Fibroblast of skin of left biceps (primary cell): ENCODE measurements around the gene KLF9.

Experiments used
- DNase-seq, 2 experiments: peaks; one replicate each; pipeline ENCODE4 v3.0.0-alpha.2; 2013; ENCODE audit warnings: low read depth in 2 of 2

Gene KLF9

DNA sequence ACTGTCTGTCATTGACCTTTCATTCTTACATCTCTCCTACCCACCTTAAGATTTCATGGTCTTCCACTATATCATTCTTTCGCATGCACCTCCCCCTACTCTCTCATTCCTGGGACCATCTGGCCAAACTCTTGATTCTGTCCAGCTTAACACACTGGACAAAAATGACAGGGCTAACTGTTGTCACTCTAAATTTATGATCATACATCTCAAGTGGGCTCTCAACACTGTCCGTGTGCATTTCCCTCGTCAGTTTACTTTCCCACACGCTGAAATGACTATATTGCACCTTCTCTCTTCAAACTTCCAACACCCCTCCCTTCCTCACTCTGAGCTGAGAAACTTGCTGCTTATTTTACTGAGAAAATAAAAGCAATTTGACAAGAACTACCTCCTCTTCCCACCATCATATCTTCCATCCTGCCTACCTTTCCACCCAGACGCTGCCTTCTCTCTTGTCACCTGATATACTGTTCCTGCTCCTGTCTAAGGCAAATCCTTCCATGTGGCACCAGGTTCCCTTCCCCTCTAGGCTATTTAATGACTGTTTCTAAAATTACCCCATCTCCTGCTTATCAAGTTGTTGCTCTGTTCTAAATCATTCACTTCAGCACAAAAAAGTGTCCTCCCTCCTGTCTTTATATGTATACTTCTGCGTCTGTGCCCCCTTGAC, 8.1 kb upstream of the KLF9 start:
- DNase-seq: no peak

DNA sequence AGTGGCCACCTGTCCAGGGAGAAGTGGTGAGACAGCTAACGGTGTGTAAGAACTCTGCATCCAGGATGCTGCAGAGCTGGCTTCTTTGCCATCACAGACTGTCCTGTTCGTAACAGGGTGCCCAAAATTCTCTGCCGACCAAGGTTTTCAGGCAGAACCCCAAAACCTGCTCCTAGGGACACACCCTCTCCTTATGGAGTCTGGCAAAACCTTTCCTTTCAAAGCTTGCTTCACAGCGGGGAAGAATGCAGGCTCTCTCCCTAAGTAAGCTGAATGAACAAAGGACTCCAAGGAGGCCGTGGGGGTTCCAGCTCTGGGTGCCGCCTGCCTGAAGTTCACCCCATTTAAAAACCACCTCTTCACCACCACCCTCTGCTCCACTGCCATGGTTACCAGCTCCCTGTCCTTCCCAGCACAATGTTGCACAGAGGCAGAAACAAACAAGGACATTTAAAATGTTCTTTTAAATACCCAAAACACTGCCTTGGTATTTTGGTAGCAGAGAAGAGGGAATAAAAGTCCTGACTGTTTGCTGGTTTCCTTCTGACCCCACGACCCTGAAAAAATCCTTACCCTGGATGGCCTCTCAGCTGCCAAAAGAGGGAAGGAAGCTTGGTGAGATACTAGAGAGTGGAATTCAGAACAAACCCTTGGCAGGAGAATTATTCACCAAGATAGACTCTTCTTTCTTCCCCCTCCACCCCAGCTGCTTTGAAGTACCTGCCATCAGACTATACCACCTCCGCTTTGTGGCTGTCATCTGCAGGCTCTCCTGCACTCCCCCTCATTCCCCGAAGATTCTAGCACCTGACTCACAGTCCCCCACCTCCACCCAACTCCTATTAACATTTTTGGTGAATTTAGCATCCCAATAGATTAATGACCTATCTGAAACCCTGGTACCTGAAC, 7.1 kb upstream of the KLF9 start:
- DNase-seq: no peak

DNA sequence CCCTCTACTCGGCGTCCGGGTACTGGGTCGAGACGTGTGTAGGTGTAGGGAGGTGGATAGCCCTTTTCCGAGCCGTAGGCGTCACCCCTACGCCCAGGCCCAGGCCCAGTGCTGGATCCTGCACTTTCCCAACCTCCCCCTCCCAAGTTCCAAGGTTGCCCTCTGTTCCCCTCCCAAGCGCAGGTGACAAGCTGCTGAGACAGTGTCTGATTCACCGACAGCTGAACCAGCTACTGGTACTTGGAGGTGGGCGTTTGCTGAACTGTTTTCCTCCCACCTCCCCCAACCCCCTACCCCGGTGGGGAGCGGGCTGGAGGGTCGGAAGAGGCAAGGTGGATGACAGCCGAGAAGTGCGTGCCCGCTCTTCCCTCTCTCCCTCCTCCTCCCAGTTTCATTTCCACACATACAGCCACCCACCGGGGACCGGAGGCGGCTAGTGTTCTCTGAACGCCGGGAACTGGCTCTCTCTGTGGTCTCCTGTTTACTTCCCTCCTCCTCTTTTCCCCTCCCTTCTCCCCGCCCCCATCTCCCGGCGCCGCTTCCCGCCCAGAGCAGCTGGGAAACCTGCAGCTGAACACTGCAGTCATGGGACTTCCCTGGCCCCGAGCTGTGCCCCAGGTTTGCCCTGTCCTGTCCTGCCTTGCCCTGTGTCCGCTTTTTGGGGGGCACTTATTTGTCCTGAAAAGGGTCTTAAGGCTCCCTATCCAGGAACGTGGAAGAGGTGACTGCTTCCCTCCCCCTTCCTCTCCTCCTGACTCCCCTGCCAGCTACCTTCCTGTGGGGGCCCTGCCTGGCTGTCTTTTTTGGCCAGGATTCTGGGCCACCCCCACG, 6.2 kb upstream of the KLF9 start:
- DNase-seq: peak; percentile 65 to 66

DNA sequence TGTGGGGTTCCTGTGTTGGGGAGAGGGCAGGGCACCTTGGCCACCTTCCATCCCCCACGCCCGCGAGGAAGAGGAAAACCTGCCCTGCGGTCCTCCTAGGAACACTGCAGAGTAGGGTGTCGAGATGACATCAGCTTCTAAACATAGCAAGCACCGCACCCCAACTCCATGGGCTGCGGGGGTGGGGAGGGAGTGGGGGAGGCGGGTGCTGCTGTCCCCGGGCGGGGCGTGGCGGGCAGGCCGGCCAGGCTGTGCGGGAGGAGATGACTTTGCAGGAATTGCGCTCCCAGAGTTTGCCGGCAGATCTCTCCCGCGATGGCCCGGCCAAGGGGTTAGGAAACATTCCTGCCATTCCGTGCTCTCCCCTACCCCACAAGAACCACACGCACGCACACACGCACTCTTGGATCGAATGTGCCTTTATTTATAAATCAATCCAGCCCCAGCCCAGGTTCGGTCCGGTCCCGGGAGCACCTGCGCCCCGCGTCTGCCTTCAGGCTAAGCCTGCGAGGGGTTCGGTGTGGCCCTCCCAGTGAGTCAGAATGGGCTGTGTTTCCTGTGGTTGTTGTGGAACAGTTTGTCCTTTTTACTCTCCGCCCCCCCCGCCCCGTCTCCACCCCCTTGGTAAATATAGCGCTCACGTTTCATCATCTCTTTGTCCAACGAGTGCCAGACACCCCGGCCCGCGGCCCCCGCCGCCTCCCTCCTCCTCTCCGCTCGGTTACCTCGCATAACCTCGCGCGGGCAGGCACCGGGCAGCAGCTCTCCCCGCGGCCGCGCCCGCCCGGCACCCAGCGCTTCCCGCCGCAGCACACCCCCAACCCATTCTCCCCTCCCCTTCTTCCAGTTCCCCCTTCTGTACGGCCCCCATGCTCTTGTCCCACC, 5.3 kb upstream of the KLF9 start:
- DNase-seq: peak; percentile 93 to 94

DNA sequence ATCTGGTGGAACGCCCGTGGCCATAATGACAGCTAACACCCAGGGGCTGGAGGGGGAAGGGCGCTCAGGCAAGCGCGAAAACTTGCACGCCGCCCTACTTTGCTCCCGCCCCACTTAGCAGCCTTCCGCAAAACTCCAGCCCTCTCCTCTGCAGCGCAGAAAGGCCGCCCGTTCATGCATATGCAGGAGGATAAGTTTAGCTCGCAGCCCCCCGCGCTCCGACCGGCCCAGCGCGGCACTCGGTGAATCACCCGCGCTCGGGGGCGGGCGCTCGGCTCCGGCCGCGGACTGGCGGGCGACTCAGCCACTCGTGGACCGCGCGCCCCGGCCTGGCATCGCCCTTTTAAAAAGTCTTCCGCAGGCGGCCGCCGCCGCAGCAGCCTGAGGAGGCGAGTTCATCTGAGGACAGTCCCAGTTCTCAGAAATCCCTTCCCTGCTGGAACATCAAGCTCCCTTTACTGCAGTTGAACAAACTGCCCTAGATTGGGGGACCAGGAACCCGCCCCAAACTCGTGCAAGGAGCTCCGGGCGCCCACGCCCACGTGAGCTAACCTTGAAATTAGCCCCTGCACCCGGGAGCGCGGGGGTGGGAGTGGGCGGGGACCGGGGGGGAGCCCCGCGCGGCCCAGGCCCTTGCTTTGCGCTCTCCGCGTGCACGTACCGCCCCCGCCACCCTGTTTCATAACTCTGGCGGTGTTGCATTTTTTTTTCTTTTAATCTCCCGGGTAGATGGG, 4.5 kb upstream of the KLF9 start:
- peak; percentile 95 to 96 for DNase-seq

DNA sequence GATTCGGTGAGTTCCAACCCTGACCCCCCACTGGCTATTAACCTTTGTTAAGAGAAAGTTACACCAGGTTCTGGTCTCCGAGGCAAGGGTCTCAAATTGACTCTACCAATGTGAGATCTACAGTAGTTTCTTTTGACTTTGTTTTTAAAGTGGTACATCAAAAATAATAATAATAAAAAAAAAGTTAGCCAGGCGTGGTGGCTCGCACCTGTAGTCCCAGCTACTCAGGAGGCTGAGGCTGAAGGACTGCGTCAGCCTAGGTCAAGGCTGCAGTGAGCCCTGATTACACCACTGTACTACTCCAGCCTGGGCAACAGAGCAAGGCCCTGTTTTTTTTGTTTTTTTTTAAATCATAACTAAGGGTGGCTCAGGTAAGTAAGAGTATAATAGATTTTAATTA, 1.0 kb upstream of the KLF9 start:
- no peak for DNase-seq

DNA sequence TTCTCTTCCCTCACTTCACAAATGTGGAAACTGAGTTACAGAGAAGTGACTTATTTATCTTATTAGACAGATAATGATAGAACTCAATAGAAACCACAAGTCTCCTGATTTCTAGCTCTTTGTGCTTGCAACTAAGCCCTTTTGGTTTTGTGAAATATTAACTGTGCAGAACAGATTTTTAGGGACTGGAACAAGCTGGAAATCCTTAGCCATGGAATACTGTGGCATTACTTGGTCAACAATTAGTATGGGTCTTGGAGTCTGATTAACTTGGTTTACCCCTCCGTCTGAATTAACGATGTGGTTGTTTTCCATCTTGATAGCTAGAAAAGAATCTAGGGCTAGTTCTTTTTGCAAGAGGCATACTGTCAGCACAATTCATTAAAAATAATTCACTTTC, 584 bp upstream of the KLF9 start:
- no peak for DNase-seq

DNA sequence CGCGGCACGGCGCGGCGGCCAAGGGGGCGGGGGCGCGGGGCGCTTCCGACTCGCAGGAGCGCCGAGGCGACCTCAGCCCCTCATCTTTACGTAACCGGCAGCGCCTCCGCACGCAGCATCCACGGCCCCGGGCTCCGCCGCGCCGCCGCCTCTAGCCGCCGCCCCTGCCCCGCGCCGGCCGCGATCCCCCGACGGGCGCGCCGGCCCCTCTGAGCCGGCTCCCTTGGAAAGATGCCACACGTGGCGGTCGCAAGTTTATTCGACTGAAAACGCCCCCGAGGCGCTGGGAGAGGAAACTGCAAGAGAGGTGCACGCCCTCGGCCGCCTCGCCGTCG, 1.0 kb downstream of the KLF9 start:
- peak in 1 of 2 experiments; percentile 28 for DNase-seq

DNA sequence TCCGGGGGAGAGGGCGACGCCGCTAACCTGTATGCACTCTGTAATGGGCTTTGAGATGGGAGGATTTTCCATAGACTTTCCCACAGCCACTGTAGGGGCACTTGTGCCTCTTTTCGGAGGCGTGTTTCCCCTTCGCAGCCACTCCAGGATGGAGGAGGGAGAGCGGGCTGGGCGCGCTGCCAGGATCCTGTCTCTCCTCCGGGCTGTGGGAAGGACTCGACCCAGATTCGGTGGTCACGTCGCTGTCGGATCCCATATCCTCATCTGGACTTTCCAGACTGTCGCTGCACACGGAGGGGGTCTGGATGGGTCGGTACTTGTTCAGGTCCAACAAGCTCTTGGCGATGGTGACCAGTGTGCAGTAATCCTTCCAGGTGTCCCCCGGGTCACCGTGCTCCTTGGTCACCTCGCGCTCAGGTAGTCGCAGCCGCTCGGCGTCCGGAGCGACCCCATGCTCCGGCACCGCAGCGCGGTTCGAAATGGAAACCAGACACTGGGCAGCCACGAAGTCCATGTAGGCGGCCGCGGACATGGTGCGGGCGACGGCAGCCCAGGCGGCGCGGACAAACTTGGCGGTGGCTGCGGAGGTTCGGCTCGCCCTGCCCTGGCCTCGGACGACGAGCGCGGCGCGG, 1.5 kb downstream of the KLF9 start:
- no peak for DNase-seq

DNA sequence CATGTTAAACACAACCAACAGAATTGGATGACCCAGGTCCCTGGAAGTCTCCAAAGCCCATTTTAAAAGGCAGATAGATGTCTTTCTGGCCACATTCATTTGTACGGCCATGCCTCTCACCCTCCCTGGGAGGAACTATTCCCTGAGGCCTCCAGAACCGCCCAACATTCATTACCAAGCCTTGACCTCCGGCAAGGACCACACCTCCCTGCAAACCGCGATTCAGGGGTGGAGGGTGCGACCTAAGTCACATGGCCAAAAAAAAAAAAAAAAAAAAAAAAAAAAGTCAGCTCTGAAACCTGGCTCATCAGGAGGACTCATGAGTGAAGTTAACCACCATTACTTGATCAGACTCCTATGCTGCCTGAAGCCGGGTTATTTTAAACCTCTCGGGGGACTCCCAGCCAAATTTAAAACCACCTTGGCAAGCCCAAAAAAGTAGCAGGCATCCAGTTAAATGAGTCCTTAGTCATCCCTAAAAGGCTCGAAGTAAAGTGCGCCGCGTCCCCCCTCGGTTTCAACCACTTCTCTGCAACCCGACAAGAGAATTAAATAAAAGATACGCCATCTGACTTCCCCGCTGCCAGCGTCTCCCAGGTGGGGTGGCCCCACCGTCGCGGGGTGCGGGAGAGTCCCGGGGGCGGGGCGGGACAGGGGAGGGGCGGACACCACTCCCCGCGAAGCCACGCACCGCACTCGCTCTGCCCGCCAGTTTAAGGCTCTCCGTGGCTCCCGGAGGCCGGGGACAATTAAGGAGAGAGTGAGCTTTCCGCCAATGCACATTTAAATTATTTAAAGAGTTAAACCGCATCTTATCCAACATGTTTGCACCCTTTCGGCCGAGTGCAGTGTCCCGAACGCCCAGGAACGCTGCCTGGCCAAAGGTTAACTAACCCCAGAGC, 2.3 kb downstream of the KLF9 start:
- DNase-seq: no peak

DNA sequence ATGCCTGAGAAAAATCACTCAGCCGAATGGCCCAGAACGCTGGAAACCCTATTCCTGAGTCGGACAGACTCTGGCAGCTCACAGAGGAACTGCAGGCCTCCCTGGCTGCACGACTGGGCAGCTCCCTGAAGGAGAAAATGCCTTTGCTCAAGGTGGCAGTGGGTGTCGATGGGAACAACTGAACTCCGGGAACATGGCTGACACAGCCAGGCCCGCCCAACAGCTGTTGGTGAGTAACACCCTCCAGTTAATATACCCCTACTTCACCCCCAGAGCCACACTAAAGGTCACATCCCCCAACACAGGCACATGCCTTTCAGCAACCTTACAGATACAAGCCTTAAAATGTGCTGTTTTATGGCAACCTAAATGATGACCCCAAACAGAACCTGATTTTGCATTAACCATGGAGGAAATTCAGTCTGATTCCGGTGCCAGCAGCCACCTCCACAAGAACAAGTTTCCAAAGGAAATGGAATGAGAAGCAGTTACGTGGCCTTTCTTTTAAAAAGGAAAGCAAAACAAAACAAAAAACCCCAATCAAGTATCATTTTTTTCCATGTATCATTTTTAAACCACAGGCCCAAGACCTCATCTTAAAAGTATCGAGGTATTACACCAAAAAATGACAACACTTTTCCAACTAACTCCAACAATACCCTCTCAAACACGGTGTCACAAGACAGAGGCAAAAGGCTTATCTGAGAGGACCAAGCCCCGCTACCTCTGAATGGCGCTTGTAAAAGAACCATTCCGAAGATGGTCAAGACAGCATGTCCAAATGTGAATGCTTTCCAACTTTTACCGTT, 3.1 kb downstream of the KLF9 start:
- no peak for DNase-seq

DNA sequence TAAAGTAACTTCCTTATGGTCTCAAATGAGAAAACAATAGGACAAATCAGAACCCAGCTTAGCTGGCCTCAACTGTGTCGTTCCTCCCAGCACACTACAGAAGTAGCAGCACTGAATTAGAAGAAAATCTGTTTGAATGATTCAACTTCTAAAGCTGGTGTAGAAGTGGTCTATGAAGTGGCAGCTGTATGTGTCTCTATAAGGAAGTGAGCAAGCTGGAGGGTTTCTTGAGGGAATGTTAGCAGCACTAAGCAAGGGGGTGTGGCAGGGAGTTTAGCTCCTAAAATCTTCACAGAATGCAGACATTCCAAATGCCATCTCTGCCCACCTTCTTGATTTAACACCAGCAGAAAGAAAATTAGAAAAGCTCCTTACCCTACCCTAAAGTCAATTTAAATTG, 4.1 kb downstream of the KLF9 start:
- DNase-seq: no peak

DNA sequence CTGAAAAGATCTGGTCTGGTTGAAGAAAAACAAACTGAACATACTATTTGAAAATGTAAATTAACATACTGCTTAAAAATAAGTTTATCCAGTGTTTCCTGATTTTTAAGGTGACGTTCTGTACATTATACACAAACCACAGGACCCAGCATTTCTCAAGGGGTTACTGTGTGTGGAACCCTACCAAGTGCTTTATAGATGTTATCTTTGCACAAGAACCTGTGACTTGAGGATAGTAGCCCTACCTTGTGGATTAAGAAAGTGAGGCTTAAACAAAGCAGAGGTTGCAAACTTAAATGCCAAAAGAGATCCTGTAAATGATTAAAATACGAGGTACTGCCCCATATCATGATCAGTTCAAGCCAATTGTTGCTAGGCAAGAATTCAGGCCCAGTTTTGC, 4.7 kb downstream of the KLF9 start:
- no peak for DNase-seq

DNA sequence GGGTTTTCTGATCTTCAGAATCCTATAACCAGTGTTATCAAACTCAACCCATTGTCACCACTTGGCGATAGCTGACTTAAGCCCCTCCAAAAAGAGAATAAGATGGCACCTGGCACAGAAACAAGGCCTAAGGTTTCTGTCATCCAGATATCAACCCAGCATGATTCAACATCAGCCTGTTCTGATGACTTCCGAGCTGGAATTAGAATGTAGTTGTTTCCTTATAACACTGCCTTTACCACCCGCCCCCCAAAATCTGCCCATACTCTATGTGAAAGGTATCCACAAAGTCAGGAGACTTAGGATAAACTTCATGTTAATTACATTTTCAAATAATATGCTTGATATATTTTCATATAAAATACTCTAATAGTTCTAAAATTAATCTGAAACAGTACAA, 5.2 kb downstream of the KLF9 start:
- no peak for DNase-seq

DNA sequence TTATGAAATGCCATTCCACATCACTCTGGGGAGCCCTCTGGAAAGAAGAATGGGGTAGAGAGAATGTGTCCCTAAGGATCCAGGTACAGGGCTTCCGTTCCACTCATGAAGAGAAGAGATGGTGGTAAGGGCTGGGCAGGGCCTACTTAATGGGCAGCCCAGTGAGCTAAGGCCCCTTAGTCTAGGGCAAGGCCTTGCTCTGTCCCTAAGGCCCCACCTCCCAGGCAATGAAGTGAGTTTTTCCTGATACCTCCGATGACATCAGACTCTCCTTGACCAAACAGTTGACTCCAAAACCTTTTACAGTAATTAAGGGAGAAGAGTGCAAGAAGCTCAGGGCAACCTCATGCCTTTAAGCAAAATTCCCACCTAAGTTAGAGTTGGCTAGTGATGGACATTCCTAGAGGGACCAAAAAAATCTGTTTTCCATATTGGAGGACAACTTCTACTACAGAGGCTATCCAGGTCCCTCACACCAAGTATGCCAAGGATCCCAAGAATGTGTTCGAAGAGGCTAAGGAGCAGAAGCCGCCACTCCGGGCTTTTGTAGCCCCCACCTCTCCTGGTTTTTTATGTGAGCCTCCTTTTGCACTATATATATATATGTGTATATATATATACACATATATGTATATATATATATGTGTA, 5.9 kb downstream of the KLF9 start:
- DNase-seq: no peak

DNA sequence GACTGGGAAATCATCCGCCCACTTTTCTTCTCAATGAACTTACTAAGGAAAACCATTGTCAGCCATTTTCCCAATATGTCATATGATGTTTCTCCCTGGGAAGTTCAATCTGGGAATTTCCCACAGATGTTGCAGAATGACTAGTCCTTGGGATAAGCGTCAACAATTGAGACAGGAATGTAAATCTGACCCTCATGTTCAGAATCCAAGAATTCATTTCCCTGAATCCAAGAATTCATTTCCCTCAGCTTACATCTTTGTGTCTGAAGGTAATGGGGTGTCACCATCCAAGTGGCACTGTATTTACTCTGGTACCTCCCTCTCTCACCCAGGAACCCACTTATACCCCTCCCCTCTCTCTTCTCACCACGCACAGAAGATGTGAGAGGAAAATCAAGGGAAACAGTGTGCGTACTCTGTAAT, 7.4 kb downstream of the KLF9 start:
- DNase-seq: peak; percentile 87 to 89

DNA sequence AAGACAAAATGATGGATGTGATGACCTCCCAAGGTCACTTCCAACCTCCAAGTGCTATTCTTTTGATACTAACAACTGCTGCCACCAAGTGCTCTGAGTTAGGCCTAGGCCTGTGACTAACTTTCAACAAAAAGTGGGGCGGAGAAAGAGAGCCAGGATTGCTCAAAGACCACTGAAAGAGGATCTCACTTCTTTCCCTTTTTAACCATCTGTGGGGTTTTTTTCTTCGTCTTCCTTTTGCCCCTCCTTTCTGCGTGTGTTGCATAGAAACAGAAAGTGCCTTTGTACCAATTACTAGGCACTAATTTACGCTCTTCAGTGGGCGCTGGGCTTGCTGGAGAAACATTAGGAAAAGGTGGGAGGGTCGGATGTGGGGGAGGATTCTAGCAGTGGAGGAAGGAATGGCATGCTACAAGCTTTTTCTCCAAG, 8.0 kb downstream of the KLF9 start:
- DNase-seq: no peak
